Rectal smooth muscle tissue (tissue), 1 donor: ENCODE data around the gene LRP1.

Experiments
- H3K27ac ChIP-seq: one replicate; pipeline ENCODE4 v1.7.0; 2013; ENCODE audit warnings: low read depth, low read length, inconsistent platforms
- H3K27me3 ChIP-seq: one replicate; pipeline ENCODE4 v1.7.0; 2013; ENCODE audit warnings: low read length; ENCODE audit not compliant: control insufficient read depth, insufficient read depth
- H3K36me3 ChIP-seq: one replicate; pipeline ENCODE4 v1.7.0; 2013; ENCODE audit warnings: low read length; ENCODE audit not compliant: control insufficient read depth, insufficient read depth
- H3K4me1 ChIP-seq: one replicate; pipeline ENCODE4 v1.7.0; 2013; ENCODE audit warnings: low read length; ENCODE audit not compliant: control insufficient read depth, insufficient read depth
- H3K4me3 ChIP-seq: one replicate; pipeline ENCODE4 v1.7.0; 2013; ENCODE audit warnings: low read length
- H3K9ac ChIP-seq: one replicate; pipeline ENCODE4 v1.7.0; 2013; ENCODE audit warnings: low read length

The LRP1 gene

DNA sequence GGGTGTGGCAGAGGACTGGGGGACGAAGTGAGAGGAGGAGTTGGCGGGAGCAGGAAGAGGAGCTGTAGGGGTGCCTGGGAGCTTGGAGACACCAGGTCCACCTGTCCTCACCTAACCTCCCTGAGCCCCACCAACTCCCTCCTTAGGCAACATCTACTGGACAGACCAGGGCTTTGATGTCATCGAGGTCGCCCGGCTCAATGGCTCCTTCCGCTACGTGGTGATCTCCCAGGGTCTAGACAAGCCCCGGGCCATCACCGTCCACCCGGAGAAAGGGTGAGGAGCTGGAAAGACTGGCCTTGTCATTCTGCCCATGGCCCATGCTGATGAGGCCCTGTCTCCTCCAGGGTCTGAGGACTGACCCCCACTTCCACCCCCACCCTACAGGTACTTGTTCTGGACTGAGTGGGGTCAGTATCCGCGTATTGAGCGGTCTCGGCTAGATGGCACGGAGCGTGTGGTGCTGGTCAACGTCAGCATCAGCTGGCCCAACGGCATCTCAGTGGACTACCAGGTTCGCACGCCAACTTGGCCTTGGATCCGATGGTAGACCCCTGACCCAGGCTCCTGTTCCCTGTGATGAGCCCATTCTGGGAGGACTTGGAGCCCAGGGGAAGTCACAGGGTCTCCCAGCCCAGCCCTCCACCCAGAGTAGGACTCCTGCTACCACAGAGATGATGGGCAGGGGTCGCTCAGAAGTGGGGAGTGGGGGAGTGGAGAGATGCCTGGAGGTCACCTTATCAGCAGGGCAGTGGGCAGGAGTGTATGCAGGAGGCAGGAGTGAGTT lies 55.8 kb downstream of the LRP1 start:
- no peaks in the 10 kb centered on the region for H3K27me3 ChIP-seq
- H3K4me1 ChIP-seq: no peaks in the 10 kb centered on the region
- no peak overlapping the region for H3K9ac ChIP-seq
- no peak overlapping the region for H3K4me3 ChIP-seq
- H3K27ac ChIP-seq: no peak overlapping the region
- H3K36me3 ChIP-seq: peaks cover 44% of the 10 kb centered on the region

DNA sequence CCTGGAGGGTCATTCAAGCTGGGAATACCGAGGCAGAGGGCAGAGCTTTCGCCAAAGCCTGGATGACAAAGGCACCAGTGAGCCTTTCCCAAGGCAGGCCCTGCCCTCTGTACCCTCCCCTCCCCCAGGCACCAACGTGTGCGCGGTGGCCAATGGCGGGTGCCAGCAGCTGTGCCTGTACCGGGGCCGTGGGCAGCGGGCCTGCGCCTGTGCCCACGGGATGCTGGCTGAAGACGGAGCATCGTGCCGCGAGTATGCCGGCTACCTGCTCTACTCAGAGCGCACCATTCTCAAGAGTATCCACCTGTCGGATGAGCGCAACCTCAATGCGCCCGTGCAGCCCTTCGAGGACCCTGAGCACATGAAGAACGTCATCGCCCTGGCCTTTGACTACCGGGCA lies 57.1 kb downstream of the LRP1 start:
- H3K4me1 ChIP-seq: peaks cover 3% of the 10 kb centered on the region

DNA sequence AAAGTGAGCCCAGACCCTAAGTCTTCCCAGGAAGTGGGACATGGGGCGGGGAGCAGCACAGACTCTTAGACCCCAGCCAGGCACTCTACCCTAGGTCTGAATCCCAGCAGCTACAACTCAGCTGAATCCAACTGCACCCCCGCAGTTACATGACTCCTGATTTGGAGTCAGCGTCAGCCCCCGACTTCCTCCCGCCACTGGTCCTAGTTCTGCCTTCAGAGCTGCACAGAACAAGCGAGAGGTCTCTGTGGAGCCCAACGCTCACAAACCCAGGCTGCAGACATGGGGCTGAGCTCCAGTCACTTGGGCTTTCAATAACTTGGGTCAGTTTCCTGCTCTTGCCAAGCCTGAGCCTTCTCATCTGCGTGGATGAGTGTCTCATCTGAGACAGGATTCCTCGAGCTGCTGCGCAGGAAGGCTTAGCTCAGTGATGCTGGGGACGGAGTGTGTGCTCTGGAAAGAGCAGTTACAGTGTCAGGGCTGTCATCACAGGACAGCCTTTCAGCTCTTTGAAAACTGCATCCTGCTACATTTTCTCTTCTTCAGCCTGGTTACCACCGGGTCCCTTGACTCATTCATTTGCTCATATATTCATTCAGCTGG lies 57.7 kb downstream of the LRP1 start:
- Histone ChIP-seq H3K36me3 (peaks cover 44% of the 10 kb centered on the region), H3K9ac (no peak overlapping the region), H3K27ac (no peak overlapping the region), H3K4me3 (no peak overlapping the region), H3K4me1 (peaks cover 3% of the 10 kb centered on the region), H3K27me3 (no peaks in the 10 kb centered on the region)

More for the DNA sequence above, 57.1 kb downstream of the LRP1 start:
- Histone ChIP-seq H3K36me3 (peaks cover 43% of the 10 kb centered on the region), H3K27me3 (no peaks in the 10 kb centered on the region), H3K27ac (no peak overlapping the region), H3K4me3 (no peak overlapping the region), H3K9ac (no peak overlapping the region)

DNA sequence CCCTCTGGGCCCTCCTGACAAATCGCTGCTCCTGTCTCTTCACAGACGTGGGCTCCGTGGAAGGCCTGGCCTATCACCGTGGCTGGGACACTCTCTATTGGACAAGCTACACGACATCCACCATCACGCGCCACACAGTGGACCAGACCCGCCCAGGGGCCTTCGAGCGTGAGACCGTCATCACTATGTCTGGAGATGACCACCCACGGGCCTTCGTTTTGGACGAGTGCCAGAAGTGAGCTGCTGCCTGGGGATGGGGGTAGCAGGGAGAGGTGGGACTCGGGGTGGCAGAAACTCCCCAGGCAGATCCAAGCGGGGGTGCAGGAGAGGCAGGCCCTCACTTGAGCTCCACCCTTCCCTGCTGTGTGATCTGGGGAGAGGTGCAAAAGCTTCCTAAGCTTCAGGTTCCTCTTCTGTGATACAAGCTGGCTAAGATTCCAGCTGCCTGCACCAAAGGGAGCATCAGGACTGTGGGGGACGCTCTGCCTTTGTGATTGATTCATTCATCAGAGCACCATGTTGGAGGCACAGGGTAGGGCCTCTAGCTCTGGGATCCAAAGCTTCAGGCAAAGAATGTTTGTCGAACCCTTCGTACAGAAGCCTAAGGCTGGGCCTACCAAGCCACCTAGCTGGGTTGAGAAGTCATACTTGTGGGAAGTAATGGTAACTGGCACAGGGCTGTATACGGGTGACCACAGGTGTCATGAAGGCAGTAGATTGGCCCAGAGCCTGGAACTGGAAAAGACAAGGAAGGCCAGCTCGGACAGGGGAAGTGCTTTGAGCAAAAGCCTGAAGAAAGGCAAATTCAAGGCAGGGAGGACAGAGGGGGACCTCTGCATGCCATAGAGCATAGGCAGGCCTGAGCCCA lies 59.2 kb downstream of the LRP1 start:
- no peaks in the 10 kb centered on the region for H3K27me3 ChIP-seq

DNA sequence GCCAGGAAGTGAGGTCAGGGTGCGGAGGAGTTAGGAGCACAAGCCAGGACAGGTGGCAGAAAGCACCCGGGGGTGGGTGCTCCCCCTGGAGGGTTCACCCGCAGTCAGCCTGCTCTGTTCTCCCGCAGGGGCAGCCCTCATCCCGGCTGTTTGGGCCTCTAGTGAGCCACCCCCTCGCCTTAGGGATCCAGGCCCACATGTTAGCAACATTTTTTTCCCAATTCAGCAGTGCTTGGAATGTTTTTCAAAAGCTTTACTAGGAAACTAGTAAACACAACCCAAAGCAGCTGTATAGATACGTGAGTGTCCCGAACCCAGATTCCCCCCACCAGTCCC lies 59.8 kb downstream of the LRP1 start:
- Histone ChIP-seq H3K36me3 (peaks cover 64% of the 10 kb centered on the region), H3K4me1 (peaks cover 3% of the 10 kb centered on the region), H3K27me3 (no peaks in the 10 kb centered on the region), H3K4me3 (no peak overlapping the region), H3K9ac (no peak overlapping the region), H3K27ac (no peak overlapping the region)

More for the DNA sequence above, 59.2 kb downstream of the LRP1 start:
- Histone ChIP-seq H3K27ac (no peak overlapping the region), H3K36me3 (peaks cover 59% of the 10 kb centered on the region), H3K4me3 (no peak overlapping the region), H3K4me1 (peaks cover 3% of the 10 kb centered on the region), H3K9ac (no peak overlapping the region)

DNA sequence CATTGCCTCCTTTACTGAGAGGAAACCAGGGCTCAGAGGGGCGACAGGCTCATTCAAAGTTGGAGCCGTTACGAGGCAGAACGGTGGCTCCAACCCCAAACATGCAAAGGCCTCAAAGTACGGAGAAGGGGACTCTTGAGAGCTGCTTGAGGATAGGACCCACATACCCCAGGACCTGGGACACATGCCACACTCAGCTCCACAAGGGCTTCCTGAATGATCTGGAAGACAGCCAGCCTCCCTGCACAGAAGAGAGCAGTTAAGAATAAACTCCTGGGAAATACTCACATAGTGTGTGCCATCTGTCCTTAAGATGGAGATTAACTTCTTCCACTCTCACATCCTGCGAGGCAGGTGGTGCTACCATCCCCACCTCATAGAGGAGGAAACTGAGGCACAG lies 61.8 kb downstream of the LRP1 start:
- no peaks in the 10 kb centered on the region for H3K27me3 ChIP-seq

DNA sequence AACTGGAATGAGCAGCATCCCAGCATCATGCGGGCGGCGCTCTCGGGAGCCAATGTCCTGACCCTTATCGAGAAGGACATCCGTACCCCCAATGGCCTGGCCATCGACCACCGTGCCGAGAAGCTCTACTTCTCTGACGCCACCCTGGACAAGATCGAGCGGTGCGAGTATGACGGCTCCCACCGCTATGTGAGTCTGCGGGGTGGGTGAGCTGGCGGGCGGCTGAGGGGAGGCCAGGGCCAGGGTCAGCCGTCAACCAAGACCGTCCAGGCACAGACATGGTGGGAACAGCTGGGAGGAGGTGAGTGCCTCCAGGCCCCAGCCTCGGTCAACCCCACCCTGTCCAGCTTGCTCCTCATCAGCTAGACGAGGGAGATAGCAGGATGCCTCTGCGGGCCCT lies 62.5 kb downstream of the LRP1 start:
- Histone ChIP-seq H3K4me1 (peaks cover 3% of the 10 kb centered on the region), H3K9ac (no peak overlapping the region), H3K4me3 (no peak overlapping the region), H3K27me3 (no peaks in the 10 kb centered on the region), H3K36me3 (peaks cover 69% of the 10 kb centered on the region), H3K27ac (no peak overlapping the region)

More for the DNA sequence above, 61.8 kb downstream of the LRP1 start:
- no peak overlapping the region for H3K4me3 ChIP-seq
- H3K36me3 ChIP-seq: peaks cover 68% of the 10 kb centered on the region
- no peak overlapping the region for H3K9ac ChIP-seq
- no peak overlapping the region for H3K27ac ChIP-seq
- H3K4me1 ChIP-seq: peaks cover 3% of the 10 kb centered on the region

DNA sequence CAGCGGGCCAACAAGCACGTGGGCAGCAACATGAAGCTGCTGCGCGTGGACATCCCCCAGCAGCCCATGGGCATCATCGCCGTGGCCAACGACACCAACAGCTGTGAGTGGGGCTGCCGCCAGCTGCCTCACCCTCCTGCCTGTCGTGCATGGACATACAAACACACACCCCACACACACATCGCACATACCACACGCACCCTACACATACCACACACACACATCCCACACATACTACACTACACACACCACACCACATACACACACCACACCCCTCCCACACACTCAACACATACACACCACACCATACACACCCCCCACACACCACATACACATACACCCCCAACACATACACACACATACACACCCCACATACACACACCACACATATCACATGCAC lies 63.1 kb downstream of the LRP1 start:
- peaks cover 3% of the 10 kb centered on the region for H3K4me1 ChIP-seq
- H3K27me3 ChIP-seq: no peaks in the 10 kb centered on the region
- H3K36me3 ChIP-seq: peaks cover 69% of the 10 kb centered on the region
- no peak overlapping the region for H3K9ac ChIP-seq
- no peak overlapping the region for H3K27ac ChIP-seq
- no peak overlapping the region for H3K4me3 ChIP-seq

DNA sequence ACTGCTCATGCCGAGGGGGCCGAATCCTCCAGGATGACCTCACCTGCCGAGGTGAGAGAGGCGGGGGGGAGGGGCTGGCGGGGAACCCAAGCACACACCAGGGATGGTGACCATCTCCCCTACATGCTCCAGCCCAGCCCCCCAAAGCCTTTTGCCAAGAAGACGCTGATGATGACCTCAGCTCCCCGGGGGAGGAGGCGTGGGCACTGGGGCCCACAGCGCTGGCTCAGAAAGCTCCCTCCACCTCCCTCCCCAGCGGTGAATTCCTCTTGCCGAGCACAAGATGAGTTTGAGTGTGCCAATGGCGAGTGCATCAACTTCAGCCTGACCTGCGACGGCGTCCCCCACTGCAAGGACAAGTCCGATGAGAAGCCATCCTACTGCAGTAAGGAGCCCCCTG lies 64.6 kb downstream of the LRP1 start:
- Histone ChIP-seq H3K27me3 (no peaks in the 10 kb centered on the region), H3K4me3 (no peak overlapping the region), H3K27ac (no peak overlapping the region), H3K4me1 (peaks cover 3% of the 10 kb centered on the region), H3K9ac (no peak overlapping the region), H3K36me3 (peaks cover 71% of the 10 kb centered on the region)

DNA sequence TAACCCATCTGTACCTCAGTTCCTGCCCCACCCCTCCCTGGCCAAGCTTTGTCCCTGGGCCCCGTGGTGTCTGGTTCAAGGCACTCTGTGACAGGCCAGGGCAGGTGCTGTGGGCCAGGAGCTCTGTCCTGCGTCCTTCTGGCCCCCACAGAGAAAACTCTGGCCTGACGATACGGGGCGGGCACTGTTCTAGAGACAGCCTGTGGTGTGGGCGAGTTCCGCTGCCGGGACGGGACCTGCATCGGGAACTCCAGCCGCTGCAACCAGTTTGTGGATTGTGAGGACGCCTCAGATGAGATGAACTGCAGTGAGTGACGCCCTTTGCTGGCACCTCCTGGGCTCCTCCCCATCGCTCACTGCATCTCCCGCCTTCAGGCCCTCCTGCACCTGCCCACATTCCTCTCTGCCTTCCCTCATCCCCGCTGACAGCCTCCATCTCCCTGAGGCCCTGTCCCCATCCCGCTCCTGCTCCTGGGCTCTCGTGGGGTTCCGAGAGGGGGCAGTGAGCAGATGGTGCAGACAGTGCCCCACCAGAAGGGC lies 65.5 kb downstream of the LRP1 start:
- Histone ChIP-seq H3K36me3 (peaks cover 79% of the 10 kb centered on the region), H3K27ac (no peak overlapping the region), H3K4me3 (no peak overlapping the region), H3K27me3 (no peaks in the 10 kb centered on the region), H3K9ac (no peak overlapping the region), H3K4me1 (peaks cover 3% of the 10 kb centered on the region)

DNA sequence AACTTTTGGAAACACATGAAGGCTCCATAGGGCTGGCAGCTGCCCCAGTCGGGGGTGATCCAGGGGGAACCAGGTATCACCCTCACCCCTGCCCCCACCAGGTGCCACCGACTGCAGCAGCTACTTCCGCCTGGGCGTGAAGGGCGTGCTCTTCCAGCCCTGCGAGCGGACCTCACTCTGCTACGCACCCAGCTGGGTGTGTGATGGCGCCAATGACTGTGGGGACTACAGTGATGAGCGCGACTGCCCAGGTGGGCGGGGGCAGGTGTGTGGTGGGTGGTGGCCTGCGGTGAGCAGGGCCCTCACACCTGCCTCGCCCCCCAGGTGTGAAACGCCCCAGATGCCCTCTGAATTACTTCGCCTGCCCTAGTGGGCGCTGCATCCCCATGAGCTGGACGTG lies 66.0 kb downstream of the LRP1 start:
- peaks cover 84% of the 10 kb centered on the region for H3K36me3 ChIP-seq
- H3K4me1 ChIP-seq: peaks cover 3% of the 10 kb centered on the region
- H3K27me3 ChIP-seq: no peaks in the 10 kb centered on the region
- no peak overlapping the region for H3K27ac ChIP-seq
- no peak overlapping the region for H3K4me3 ChIP-seq
- H3K9ac ChIP-seq: no peak overlapping the region

DNA sequence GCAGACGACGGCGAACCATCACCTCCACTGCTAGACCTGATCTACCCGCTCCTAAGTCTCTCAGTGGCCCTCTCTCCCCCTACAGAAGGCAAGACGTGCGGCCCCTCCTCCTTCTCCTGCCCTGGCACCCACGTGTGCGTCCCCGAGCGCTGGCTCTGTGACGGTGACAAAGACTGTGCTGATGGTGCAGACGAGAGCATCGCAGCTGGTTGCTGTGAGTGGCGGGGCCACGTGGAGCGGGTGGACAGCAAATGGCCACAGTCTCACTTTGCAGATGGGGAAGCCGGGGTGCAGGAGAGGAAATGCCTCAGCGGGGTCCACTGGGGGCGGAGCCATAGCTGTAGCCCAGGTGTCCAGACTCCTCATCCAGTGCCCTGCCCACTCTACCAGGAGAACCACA lies 66.9 kb downstream of the LRP1 start:
- Histone ChIP-seq H3K27ac (no peak overlapping the region), H3K4me3 (no peak overlapping the region), H3K27me3 (no peaks in the 10 kb centered on the region), H3K4me1 (peaks cover 2% of the 10 kb centered on the region), H3K9ac (no peak overlapping the region), H3K36me3 (peaks cover 85% of the 10 kb centered on the region)
